Fibroblast of upper back skin (primary cell): ENCODE data around the gene BIK.

Experiments
- DNase-seq: peaks from one replicate; pipeline ENCODE4 v3.0.0-alpha.2; 2013

BIK gene

GRCh38 chr22:43164636-43165035 lies 54.1 kb downstream of the BIK start:
- DNase-seq: no peak

GRCh38 chr22:43166132-43166930 lies 55.8 kb downstream of the BIK start:
- DNase-seq: no peak

DNA sequence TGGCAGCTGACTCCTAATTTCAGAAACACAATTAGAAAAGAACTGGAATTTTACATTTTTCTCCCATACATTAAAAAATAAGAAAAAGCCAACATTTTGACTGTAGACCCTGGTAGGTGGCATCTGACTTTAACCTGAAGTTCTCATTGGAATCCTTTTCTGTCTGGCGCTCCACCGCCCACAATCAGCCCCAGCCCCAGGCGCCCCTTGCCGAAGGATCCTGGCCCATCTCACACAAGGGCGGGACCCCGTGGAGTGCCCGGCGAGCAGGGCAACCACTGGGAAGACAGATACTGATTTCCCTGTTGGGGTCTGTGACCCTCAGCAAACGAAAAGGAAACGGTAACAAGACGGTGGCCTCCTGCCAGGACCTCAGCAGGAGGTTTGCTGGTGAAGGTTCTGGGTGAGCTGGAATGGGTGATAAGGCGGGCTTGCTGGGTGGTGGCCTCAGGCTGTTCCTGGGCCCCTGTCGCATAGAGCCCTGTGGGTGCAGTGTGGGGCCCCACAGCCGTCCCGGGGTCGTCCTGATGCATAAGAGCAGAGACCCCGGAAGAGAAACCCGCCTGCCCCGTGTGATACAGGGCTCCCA lies 56.5 kb downstream of the BIK start:
- no peak for DNase-seq

DNA sequence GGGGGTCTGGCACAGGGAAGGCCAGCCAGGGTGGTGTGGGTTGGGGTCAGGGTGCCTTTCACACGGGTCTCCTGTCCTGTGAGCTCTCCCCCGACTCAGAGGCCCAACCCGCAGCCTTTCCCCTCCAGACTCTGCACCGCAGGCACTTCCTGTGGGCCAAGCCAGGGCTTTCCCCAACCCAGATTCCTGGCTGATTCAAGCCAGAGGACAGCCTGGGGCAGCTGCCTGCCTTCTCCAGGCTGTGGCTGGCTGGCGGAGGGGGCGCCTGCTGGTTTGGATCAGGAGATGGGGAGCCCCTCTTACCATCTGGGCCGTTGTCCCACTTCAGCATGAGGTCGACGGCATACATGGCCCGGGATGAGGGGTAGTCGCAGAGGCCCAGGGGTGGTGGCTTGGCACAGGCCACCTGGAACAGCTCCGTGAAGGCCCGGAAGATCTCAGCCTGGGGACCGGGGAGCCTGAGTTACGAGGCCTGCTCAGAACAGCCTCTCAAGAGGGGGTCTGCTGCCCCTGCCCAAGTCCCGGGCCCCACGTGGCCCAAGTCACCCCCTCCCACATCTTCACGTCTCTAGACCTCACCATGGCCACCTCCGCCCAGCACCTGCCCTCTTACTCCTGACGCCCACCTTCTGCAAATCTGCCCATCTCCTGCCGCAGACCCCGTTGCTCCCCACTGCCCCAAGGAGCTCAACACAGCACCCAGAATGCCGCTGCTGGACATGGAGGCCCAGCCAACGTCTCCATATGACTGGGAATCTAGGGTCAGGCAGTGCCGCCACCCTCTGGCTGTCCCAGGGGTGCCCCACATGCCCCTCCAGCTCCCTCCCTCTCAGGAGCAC lies 58.1 kb downstream of the BIK start:
- peak; percentile 55 for DNase-seq

GRCh38 chr22:43169310-43170130 lies 59.0 kb downstream of the BIK start:
- no peak for DNase-seq

GRCh38 chr22:43170131-43170480 lies 59.6 kb downstream of the BIK start:
- DNase-seq: no peak

- DNase-seq: no peak
These were observed 60.5 kb downstream of the BIK start for GRCh38 chr22:43171019-43171491.

GRCh38 chr22:43171607-43172006 lies 61.1 kb downstream of the BIK start:
- no peak for DNase-seq

GRCh38 chr22:43172191-43172590 lies 61.6 kb downstream of the BIK start:
- DNase-seq: no peak

DNA sequence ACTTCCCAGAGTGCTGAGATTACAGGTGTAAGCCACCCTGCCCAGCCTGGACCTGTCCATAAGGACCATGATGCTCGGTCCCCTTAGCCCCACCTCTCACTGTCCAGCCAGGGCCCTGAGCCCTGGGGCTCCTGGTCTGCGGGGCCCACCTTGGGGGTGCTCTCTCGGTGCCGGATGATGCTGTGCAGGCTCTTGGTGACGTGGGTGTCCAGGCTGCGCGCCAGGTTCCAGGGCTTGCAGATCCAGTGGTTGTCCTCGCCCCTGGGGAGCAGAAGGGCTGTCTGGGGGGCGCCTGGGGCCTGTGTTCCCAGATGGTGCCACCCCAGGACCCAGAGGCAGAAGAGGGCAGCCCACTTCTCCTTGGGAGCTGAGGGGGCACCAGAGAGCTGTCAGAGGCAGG lies 63.0 kb downstream of the BIK start:
- DNase-seq: no peak

DNA sequence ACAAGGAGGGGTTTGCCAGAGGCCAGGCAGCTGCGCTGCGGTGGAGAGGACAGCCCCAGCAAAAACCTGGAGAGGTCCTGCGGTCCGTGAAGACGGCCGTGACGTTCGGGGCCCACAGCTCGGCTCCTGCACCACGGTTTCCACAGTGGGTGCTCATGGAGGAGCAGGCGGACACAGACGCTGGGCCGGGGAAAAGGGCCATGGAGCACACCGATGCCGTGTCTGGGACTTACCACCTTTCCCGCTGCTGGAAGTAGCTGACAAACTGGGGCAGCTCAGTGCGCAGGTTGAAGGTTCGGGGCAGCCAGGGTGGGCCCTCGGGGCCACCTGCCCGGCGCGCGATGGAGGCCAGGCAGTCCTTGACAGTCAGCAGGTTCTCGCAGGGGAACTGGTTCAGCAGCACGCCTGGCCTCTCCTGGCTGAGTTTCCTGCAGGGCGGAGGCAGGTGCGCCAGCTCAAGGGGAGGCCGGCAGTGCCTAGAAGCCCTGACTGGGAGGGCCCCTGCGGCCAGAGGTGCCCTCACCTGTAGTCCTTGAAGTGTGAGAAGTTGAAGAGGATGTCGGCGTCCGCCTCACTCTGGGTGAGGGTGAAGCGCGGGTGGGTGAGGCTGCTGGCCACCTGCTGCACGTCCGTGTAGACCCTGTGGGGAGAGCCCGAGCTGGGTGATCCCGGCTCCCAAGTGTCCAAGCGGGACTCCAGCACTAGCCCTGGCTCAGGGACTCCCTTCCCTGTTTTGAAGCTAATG lies 63.6 kb downstream of the BIK start:
- DNase-seq: no peak

DNA sequence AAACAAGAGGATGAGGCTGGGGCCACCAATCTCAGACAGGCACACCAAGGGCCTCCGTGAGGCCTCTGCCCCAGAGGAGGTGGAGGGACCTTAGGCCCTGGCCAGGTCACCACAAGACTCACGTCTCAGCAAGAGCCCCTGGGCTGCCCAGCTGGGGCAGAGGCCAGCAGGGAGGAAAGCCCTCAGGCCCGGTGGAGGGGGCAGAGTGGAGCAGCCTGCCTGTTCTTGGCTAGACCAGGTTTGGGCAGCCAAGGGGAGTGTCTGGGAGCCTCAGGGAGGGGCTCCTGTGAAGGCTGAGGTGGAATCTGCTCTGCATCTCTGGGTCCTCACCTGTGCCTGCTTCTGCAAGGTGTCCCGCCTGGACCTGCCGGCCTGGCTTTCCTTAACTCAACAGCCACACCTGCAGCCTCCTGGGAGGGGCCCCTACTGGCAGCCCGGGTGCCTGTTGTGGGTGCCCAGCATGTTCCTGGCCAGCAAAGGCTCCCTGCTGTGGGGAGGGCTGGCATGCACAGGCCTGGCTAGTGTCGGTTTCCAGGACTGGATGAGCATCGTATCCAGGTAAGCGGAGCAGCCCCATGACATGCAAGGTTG lies 64.5 kb downstream of the BIK start:
- no peak for DNase-seq

- DNase-seq: no peak
These were observed 65.5 kb downstream of the BIK start for GRCh38 chr22:43176090-43176489.

- no peak for DNase-seq
These were observed 66.9 kb downstream of the BIK start for GRCh38 chr22:43177479-43177878.
